Measurements from ENCODE around the gene TRIM50. TPM values are rescaled to one million over a fixed set of nuclear protein-coding genes. Genes with fewer than 3 reads are reported as not detected.
"Not testable (repeated sequence)": the region's sequence is repeated elsewhere in the genome, so short reads cannot be mapped to it uniquely, and the experiment has no call there.

The TRIM50 gene
- total RNA-seq, 1 experiment from 2014 or later: not detected

DNA sequence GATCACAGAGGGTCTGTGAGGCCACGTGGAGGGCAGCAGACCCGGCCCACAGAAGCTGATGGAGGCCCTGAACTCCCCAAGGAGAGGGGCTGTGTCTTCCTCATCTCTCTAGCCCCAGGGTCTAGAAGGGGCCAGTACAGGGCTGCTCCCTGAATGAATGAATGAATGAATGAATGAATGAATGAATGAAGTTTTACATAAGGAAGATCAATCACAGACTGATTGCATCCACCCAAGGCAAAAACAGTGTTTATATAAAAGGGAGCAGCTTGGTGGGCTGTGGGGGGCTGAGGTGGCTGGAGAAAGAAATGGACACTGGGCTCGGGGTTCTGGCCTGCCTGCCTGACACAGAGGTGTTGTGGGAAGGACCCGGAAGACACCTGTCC is 14.4 kb downstream of the TRIM50 start:
- Histone ChIP-seq H3K36me3 (ENCODE audit: low read depth, low read length) (no peaks in the 10 kb centered on the region), H3K27me3 (ENCODE audit: low read length) (no peaks in the 10 kb centered on the region), H3K4me3 (ENCODE audit: low read length) (no peak overlapping the region), H2AFZ (ENCODE audit: low read length) (no peak overlapping the region), H3K27ac (ENCODE audit: low read length) (no peak overlapping the region), H3K9me3 (ENCODE audit: low read length) (no peaks in the 10 kb centered on the region), H3K79me2 (ENCODE audit: low read length) (0 out of 2 replicates have a peak, but pooled peaks cover 7% of the 10 kb centered on the region), H3K4me1 (ENCODE audit: insufficient read depth, low read length) (0 out of 2 replicates have a peak, but pooled peaks cover 3% of the 10 kb centered on the region), H3K9me2 (replicated peaks; ENCODE audit: low read length) (no peaks in the 10 kb centered on the region), H3K4me2 (ENCODE audit: low read length) (no peak overlapping the region), H3F3A (ENCODE audit: low read length, unreplicated experiment) (no peaks in the 10 kb centered on the region), H3K9ac (ENCODE audit: low read length) (no peak overlapping the region), H4K20me1 (ENCODE audit: low read length) (no peaks in the 10 kb centered on the region)
- ChIA-PET POLR2A (ENCODE audit: unreplicated experiment) (no interaction called here), CTCF (no interaction called here)
- intact Hi-C loops (cut with micrococcal nuclease): no loop called here
- TF ChIP-seq, protein P1, sequence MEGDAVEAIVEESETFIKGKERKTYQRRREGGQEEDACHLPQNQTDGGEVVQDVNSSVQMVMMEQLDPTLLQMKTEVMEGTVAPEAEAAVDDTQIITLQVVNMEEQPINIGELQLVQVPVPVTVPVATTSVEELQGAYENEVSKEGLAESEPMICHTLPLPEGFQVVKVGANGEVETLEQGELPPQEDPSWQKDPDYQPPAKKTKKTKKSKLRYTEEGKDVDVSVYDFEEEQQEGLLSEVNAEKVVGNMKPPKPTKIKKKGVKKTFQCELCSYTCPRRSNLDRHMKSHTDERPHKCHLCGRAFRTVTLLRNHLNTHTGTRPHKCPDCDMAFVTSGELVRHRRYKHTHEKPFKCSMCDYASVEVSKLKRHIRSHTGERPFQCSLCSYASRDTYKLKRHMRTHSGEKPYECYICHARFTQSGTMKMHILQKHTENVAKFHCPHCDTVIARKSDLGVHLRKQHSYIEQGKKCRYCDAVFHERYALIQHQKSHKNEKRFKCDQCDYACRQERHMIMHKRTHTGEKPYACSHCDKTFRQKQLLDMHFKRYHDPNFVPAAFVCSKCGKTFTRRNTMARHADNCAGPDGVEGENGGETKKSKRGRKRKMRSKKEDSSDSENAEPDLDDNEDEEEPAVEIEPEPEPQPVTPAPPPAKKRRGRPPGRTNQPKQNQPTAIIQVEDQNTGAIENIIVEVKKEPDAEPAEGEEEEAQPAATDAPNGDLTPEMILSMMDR (conservative IDR thresholded peaks at IDR 0.05; ENCODE audit: low read depth, low read length): no peak
- TF ChIP-seq EZH2 (IDR thresholded peaks at IDR 0.05; ENCODE audit: low read length, unreplicated experiment) (no peak), EZH2phosphoT487 (IDR thresholded peaks at IDR 0.05; ENCODE audit: borderline replicate concordance, low read length) (no peak)
- DNase-seq (no peak), ATAC-seq (no peak)
- BruUV-seq (replicated peaks): no TSS peak

DNA sequence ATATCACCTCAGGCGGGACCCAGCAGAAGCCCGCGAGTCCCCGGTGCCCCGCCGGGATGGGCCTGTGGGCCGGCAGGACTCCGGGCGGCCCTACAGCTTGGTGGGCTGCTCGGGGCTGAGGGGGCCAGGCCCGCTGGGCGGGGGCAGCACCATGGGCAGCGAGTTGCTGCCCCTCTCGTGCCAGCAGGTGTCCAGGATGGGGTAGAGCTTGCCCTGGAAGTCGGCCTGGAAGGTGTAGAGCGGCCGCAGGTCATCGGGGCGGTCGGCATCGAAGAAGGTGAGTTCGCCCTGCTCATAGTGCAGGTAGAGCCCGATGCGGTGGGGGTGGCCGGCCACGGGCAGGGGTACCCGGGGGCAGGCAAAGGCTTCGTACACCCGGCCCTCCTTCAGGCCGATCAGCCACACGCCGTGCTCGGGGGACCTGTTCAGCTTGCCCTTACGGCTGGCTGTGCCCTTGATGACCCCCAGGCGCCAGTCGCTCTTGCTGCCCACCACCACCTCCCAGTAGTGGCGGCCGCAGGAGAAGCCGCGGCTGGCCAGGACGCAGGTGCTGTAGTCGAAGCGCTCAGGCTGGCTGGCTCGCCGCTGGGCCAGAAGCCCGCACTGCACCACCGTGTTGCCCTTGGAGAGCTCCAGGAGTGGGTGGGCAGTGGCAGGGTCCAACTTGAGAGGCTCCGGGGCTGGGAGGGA is 14.9 kb downstream of the TRIM50 start:
- Histone ChIP-seq H3K9me3 (ENCODE audit: low read length) (no peaks in the 10 kb centered on the region), H3K27me3 (ENCODE audit: low read length) (no peaks in the 10 kb centered on the region), H3K4me3 (ENCODE audit: low read length) (no peak overlapping the region), H3K27ac (ENCODE audit: low read length) (no peak overlapping the region), H3F3A (ENCODE audit: low read length, unreplicated experiment) (no peaks in the 10 kb centered on the region), H3K79me2 (ENCODE audit: low read length) (peaks cover 13% of the 10 kb centered on the region), H3K4me1 (ENCODE audit: insufficient read depth, low read length) (peaks cover 4% of the 10 kb centered on the region; the same call in 1 of the 2 replicates), H2AFZ (ENCODE audit: low read length) (no peak overlapping the region), H3K9me2 (replicated peaks; ENCODE audit: low read length) (no peaks in the 10 kb centered on the region), H3K36me3 (ENCODE audit: low read depth, low read length) (no peaks in the 10 kb centered on the region), H3K4me2 (ENCODE audit: low read length) (no peak overlapping the region), H3K9ac (ENCODE audit: low read length) (no peak overlapping the region), H4K20me1 (ENCODE audit: low read length) (no peaks in the 10 kb centered on the region)
- intact Hi-C loops (cut with micrococcal nuclease): no loop called here
- ATAC-seq (no peak), DNase-seq (no peak)
- ChIA-PET POLR2A (ENCODE audit: unreplicated experiment) (no interaction called here), CTCF (no interaction called here)
- BruUV-seq (replicated peaks): no TSS peak
- TF ChIP-seq EZH2 (IDR thresholded peaks at IDR 0.05; ENCODE audit: low read length, unreplicated experiment) (no peak), EZH2phosphoT487 (IDR thresholded peaks at IDR 0.05; ENCODE audit: borderline replicate concordance, low read length) (no peak)
- TF ChIP-seq, protein P1 (conservative IDR thresholded peaks at IDR 0.05; ENCODE audit: low read depth, low read length): no peak

DNA sequence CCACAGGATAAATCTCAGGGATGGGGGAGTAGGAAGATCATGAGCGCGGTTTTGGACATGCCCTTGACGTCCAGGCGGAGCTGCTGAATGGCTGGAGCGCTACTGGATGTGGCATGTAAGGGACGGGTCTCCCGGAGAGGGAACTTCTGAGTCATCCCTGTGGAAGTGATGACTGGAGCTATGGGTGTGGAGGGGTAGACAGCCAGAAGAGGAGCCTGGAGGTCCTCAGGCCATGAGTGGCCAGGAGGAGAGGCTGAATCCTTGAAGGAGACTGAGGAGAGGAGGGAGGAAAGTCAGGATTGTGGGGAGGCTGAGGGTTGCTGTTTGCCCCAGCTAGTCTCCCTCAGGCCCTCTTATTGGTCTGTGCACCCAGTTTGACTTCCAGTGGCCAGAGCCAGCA is 16.5 kb downstream of the TRIM50 start:
- H3K27me3 ChIP-seq (ENCODE audit: low read length); DNase-seq; H3K9me3 ChIP-seq (ENCODE audit: low read length); H3K27ac ChIP-seq (ENCODE audit: low read length); ATAC-seq; intact Hi-C loops (cut with micrococcal nuclease); H3F3A ChIP-seq (ENCODE audit: low read length, unreplicated experiment); H3K4me3 ChIP-seq (ENCODE audit: low read length); H3K9me2 ChIP-seq (replicated peaks; ENCODE audit: low read length); H2AFZ ChIP-seq (ENCODE audit: low read length); H4K20me1 ChIP-seq (ENCODE audit: low read length); H3K4me2 ChIP-seq (ENCODE audit: low read length); BruUV-seq (replicated peaks); POLR2A ChIA-PET (ENCODE audit: unreplicated experiment); CTCF ChIA-PET; H3K9ac ChIP-seq (ENCODE audit: low read length); H3K36me3 ChIP-seq (ENCODE audit: low read depth, low read length): not testable (repeated sequence)
- Histone ChIP-seq H3K4me1 (ENCODE audit: insufficient read depth, low read length) (peaks cover 11% of the 10 kb centered on the region; the same call in 1 of the 2 replicates), H3K79me2 (ENCODE audit: low read length) (peaks cover 28% of the 10 kb centered on the region)

All from PC-3 (cell line).